Esophagus squamous epithelium (tissue), 4 donors: Measurements from ENCODE around the gene AFG3L2.

ENCODE experiments used
- CTCF ChIP-seq, 6 experiments: fragments of 450-650 bp in 4 of 6; fragments of 200-600 bp in 2 of 6; sonication (generic) in 2 of 6; IDR thresholded peaks; one replicate each; pipeline ENCODE4 v1.5.1; 2016 to 2019; ENCODE audit warnings: antibody characterized with exemption in 6 of 6, mild to moderate bottlenecking in 4 of 6, moderate library complexity in 4 of 6
- POLR2A ChIP-seq, 4 donors: fragments of 450-650 bp; IDR thresholded peaks; one replicate each; pipeline ENCODE4 v1.6.1; 2017; ENCODE audit warnings: antibody characterized with exemption in 4 of 4, mild to moderate bottlenecking in 4 of 4, moderate library complexity in 3 of 4

DNA sequence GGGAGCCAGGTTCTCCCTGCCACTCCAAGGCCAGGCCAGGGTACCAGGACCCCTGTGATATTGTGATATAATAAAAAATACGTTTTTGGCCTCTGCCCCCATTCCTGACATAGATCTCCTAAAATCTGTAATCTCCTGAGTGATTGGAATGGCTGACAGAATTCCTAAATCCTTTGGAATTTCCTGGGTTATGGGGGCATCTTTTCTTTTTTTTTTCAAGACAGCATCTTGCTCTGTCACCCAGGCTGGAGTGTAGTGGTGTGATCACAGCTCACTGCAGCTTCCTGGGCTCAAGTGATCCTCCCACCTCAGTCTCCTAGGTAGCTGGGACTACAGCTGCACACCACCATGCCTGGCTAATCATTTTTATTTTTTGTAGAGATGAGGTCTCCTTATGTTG lies 95.2 kb downstream of the AFG3L2 start:
- TF ChIP-seq CTCF (IDR thresholded peaks at IDR 0.05) (no peak), POLR2A (IDR thresholded peaks at IDR 0.05) (no peak)
